Transverse colon (tissue), 4 donors: ENCODE measurements around the gene TRAK1. TPM values are rescaled to one million over a fixed set of nuclear protein-coding genes. Genes with fewer than 3 reads are reported as not detected.

ENCODE experiments used
- DNase-seq: peaks from one replicate; pipeline ENCODE4 v3.0.0-alpha.2; 2019
- H3K27ac ChIP-seq, 4 donors: fragments of 200-600 bp; sonication (generic); 2 replicates each; pipeline ENCODE4 v1.5.1; 2016 to 2018; ENCODE audit warnings: inconsistent platforms in 4 of 4
- H3K27me3 ChIP-seq: fragments of 200-600 bp; sonication (generic); 2 replicates; pipeline ENCODE4 v1.5.1; 2017; ENCODE audit warnings: inconsistent platforms
- H3K36me3 ChIP-seq, 4 donors: fragments of 200-600 bp; sonication (generic); 2 replicates each; pipeline ENCODE4 v1.5.1; 2017 to 2019; ENCODE audit warnings: inconsistent platforms in 4 of 4
- H3K4me1 ChIP-seq, 4 donors: fragments of 200-600 bp; sonication (generic); 2 replicates each; pipeline ENCODE4 v1.5.1; 2017 to 2020; ENCODE audit warnings: inconsistent platforms in 4 of 4
- H3K4me3 ChIP-seq, 4 donors: fragments of 200-600 bp; sonication (generic); 1 replicate in 1 of 4; 2 replicates in 3 of 4; pipeline versions ENCODE4 v1.5.1 to v1.6.1; 2017 to 2019; ENCODE audit warnings: inconsistent platforms in 4 of 4
- H3K9me3 ChIP-seq, 2 donors: fragments of 200-600 bp; sonication (generic); 2 replicates each; pipeline ENCODE4 v1.5.1; 2017 to 2019; ENCODE audit warnings: inconsistent platforms in 2 of 2
- EP300 ChIP-seq: sonication (generic); formaldehyde crosslinking; IDR thresholded peaks from one replicate; pipeline ENCODE4 v1.6.1; 2017; ENCODE audit warnings: antibody characterized with exemption, low read depth
- POLR2A ChIP-seq: fragments of 450-650 bp; IDR thresholded peaks from one replicate; pipeline ENCODE4 v1.6.1; 2016; ENCODE audit warnings: antibody characterized with exemption, mild to moderate bottlenecking, moderate library complexity
- POLR2AphosphoS5 ChIP-seq, 3 donors: sonication (generic); formaldehyde crosslinking; IDR thresholded peaks; one replicate each; pipeline ENCODE4 v1.6.1; 2016; ENCODE audit warnings: antibody characterized with exemption in 3 of 3
- WGBS, 2 donors: methylation state at CpG; one replicate each; pipeline ENCODE4 v1.1.5; 2018; ENCODE audit warnings: low coverage in 1 of 2; 5-methylcytosine and 5-hydroxymethylcytosine counted together
- in situ Hi-C, 4 donors: fragments of 200-750 bp; cut with MboI; loops; one replicate each; pipeline versions ENCODE4 v1.15.0 to v1.15.1; 2017; ENCODE audit warnings: low sequenced_read_pairs in 3 of 4, low pct_ligation_motif_present in 1 of 4, low pct_unique_long_range_greater_than_20kb in 1 of 4
- intact Hi-C: fragments of 100-400 bp; cut with DNase I; formaldehyde crosslinking; loops from one replicate; pipeline ENCODE4 v1.15.1; 2023; ENCODE audit warnings: low total_unique reads
- total RNA-seq, 4 donors: library from RNA; depleted of rRNA; stranded (reverse); fragments of >200 nt; gene quantifications; one replicate each; pipeline ENCODE4 v1.1.0, GENCODE V29; 2016
- TF ChIP-seq, protein P1 (sequence below), 5 experiments: fragments of 200-600 bp in 3 of 5; fragments of 450-650 bp in 2 of 5; sonication (generic) in 3 of 5; IDR thresholded peaks; 1 replicate in 2 of 5; 2 replicates in 3 of 5; pipeline ENCODE4 v1.5.1; 2016 to 2017; ENCODE audit warnings: antibody characterized with exemption in 5 of 5, inconsistent platforms in 3 of 5, mild to moderate bottlenecking in 2 of 5, moderate library complexity in 1 of 5

Gene TRAK1
- total RNA-seq, 4 donors from 2014 or later, result 91.7 to 247 (median 115) TPM

GRCh38 chr3:42148086-42148848, 57.1 kb downstream of the TRAK1 start:
- no peaks in the 10 kb centered on the region for H3K27me3 ChIP-seq
- DNase-seq, result no peak
- no peaks in the 10 kb centered on the region for H3K9me3 ChIP-seq
- TF ChIP-seq EP300 (no peak), POLR2AphosphoS5 (IDR thresholded peaks at IDR 0.05) (no peak), POLR2A (no peak)
- TF ChIP-seq, protein P1, sequence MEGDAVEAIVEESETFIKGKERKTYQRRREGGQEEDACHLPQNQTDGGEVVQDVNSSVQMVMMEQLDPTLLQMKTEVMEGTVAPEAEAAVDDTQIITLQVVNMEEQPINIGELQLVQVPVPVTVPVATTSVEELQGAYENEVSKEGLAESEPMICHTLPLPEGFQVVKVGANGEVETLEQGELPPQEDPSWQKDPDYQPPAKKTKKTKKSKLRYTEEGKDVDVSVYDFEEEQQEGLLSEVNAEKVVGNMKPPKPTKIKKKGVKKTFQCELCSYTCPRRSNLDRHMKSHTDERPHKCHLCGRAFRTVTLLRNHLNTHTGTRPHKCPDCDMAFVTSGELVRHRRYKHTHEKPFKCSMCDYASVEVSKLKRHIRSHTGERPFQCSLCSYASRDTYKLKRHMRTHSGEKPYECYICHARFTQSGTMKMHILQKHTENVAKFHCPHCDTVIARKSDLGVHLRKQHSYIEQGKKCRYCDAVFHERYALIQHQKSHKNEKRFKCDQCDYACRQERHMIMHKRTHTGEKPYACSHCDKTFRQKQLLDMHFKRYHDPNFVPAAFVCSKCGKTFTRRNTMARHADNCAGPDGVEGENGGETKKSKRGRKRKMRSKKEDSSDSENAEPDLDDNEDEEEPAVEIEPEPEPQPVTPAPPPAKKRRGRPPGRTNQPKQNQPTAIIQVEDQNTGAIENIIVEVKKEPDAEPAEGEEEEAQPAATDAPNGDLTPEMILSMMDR (IDR thresholded peaks at IDR 0.05), result no peak
- H3K36me3 ChIP-seq, result no peaks in the 10 kb centered on the region
- no peak overlapping the region for H3K4me3 ChIP-seq
- 38 to 52% methylated on average over 5 of the region's 5 CpGs for WGBS, 2 donors
- peak overlapping the region; percentile 2 to 43 (median 21) for H3K27ac ChIP-seq
- peaks cover 11 to 47% (median 20%) of the 10 kb centered on the region in 4 donors for H3K4me1 ChIP-seq
- intact Hi-C loops (no loop called here), in situ Hi-C loops (no loop called here)

- DNase-seq, result peak; percentile 40
- intact Hi-C loops, result no loop called here
- WGBS, 2 donors, result 55 to 57% methylated on average over 4 to 11 of the region's 11 CpGs
- Histone ChIP-seq H3K27ac (peak overlapping the region in 2 of 4 donors; percentile 37 to 43), H3K4me3 (no peak overlapping the region), H3K27me3 (no peaks in the 10 kb centered on the region), H3K9me3 (no peaks in the 10 kb centered on the region), H3K4me1 (peaks cover 11 to 52% (median 20%) of the 10 kb centered on the region in 4 donors), H3K36me3 (no peaks in the 10 kb centered on the region)
- in situ Hi-C loops, result no loop called here
- TF ChIP-seq EP300, result no peak
- TF ChIP-seq POLR2AphosphoS5 (IDR thresholded peaks at IDR 0.05), result no peak
- TF ChIP-seq, protein P1 (IDR thresholded peaks at IDR 0.05), result no peak
- TF ChIP-seq POLR2A, result no peak
Observed at GRCh38 chr3:42148982-42149432, 57.9 kb downstream of the TRAK1 start.

DNA sequence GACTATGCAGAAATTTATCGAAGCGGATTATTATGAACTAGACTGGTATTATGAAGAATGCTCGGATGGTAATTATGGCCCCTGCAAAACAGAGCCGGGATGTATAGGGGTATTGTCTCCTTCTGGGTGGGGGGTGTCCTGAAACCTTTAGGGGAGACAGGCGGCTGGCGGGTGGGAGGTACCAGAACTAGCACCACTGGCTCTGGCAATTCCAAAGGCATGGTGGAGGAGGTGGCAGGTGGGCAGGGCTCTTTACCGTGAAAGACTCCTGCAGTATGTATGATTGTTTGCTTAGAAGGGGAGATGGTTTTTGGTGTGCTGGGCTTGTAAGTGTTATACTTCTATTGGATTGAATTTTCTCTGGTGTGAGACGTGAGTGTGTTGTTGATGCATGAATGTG, 58.4 kb downstream of the TRAK1 start:
- no peaks in the 10 kb centered on the region for H3K36me3 ChIP-seq
- intact Hi-C loops (no loop called here), in situ Hi-C loops (no loop called here)
- H3K27me3 ChIP-seq, result no peaks in the 10 kb centered on the region
- peaks cover 11 to 52% (median 20%) of the 10 kb centered on the region in 4 donors for H3K4me1 ChIP-seq
- H3K27ac ChIP-seq, result peak overlapping the region in 3 of 4 donors; percentile 35 to 43 (median 37)
- WGBS, 2 donors, result 86 to 98% methylated on average over 7 to 8 of the region's 8 CpGs
- TF ChIP-seq POLR2AphosphoS5 (IDR thresholded peaks at IDR 0.05), result no peak
- no peak for TF ChIP-seq POLR2A
- TF ChIP-seq, protein P1 (IDR thresholded peaks at IDR 0.05), result no peak
- no peak for TF ChIP-seq EP300
- DNase-seq, result no peak
- H3K9me3 ChIP-seq, result no peaks in the 10 kb centered on the region
- no peak overlapping the region for H3K4me3 ChIP-seq

- peak in 2 of 3 donors; percentile 34 to 60 for TF ChIP-seq POLR2AphosphoS5 (IDR thresholded peaks at IDR 0.05)
- peak; percentile 69 for TF ChIP-seq EP300
- TF ChIP-seq, protein P1 (IDR thresholded peaks at IDR 0.05), result no peak
- no peak for TF ChIP-seq POLR2A
- WGBS, 2 donors, result 51 to 67% methylated on average over 2 to 3 of the region's 3 CpGs
- H3K4me3 ChIP-seq, result no peak overlapping the region
Observed at GRCh38 chr3:42149975-42150374, 58.8 kb downstream of the TRAK1 start.

More at GRCh38 chr3:42149975-42150374, 58.8 kb downstream of the TRAK1 start:
- peak; percentile 91 for DNase-seq
- intact Hi-C loops (no loop called here), in situ Hi-C loops (no loop called here)
- Histone ChIP-seq H3K9me3 (no peaks in the 10 kb centered on the region), H3K36me3 (no peaks in the 10 kb centered on the region), H3K4me1 (peaks cover 11 to 52% (median 20%) of the 10 kb centered on the region in 4 donors), H3K27ac (peak overlapping the region in 3 of 4 donors; percentile 36 to 58 (median 57)), H3K27me3 (no peaks in the 10 kb centered on the region)
